Endothelial cell of umbilical vein (primary cell): Measurements from ENCODE around the gene SELENOM. TPM values are rescaled to one million over a fixed set of nuclear protein-coding genes. Genes with fewer than 3 reads are reported as not detected.

Experiments used
- BruUV-seq: library from RNA; stranded (reverse); fragments of 400-500 nt; replicated peaks from 2 replicates; lab custom pipeline; 2021; lab: Mats Ljungman, UMichigan
- CTCF ChIA-PET: fragments of 300-600, 350-600 bp; sonication (Branson Sonifier 250); formaldehyde crosslinking; loops from one replicate; lab custom pipeline; 2021; ENCODE audit warnings: antibody characterized with exemption, inconsistent platforms; lab: Charles Lee
- POLR2A ChIA-PET: fragments of 300-600, 350-600 bp; sonication (Branson Sonifier 250); formaldehyde crosslinking; loops from one replicate; lab custom pipeline; 2021; ENCODE audit warnings: antibody characterized with exemption, inconsistent platforms; lab: Charles Lee
- DNase-seq: peaks from one replicate; pipeline ENCODE4 v3.0.0-alpha.2; 2011; ENCODE audit warnings: low read depth, low spot score
- FAIRE-seq: peaks from 2 replicates; lab custom pipeline; 2011; peaks lifted over from hg19 to GRCh38; lab: Jason Lieb, UNC
- H2AFZ ChIP-seq: 2 replicates; pipeline ENCODE4 v1.6.0; 2012; ENCODE audit warnings: low read depth, low read length, control low read depth, inconsistent platforms
- H3K27ac ChIP-seq: 2 replicates; pipeline ENCODE4 v1.5.1; 2011; ENCODE audit warnings: low read depth, mild to moderate bottlenecking, control low read depth, low read length, moderate library complexity; ENCODE audit not compliant: insufficient read depth
- H3K27me3 ChIP-seq, 2 experiments: 2 replicates each; pipeline versions ENCODE4 v1.6.0 to v1.6.1; 2011; ENCODE audit warnings: low read length in 2 of 2, mixed read lengths in 1 of 2; ENCODE audit not compliant: control insufficient read depth in 2 of 2, insufficient read depth in 2 of 2
- H3K36me3 ChIP-seq, 2 experiments: 2 replicates in 1 of 2; 3 replicates in 1 of 2; pipeline ENCODE4 v1.5.1; 2011; ENCODE audit warnings: low read length in 2 of 2, mild to moderate bottlenecking in 1 of 2, moderate library complexity in 1 of 2; ENCODE audit not compliant: control insufficient read depth in 2 of 2, insufficient read depth in 2 of 2; ENCODE audit errors: extremely low read depth in 1 of 2
- H3K4me1 ChIP-seq: 3 replicates; pipeline ENCODE4 v1.5.1; 2011; ENCODE audit warnings: mild to moderate bottlenecking, low read length; ENCODE audit not compliant: control insufficient read depth, insufficient read depth; ENCODE audit errors: extremely low read depth
- H3K4me2 ChIP-seq: 2 replicates; pipeline ENCODE4 v1.6.1; 2011; ENCODE audit warnings: low read length, control low read depth, mixed read lengths; ENCODE audit not compliant: insufficient read depth
- H3K4me3 ChIP-seq, 3 experiments: fragments of 200-600 bp in 1 of 3; sonication (generic), shearing (Covaris generic) in 1 of 3; replicated peaks in 1 of 3; 2 replicates each; pipeline ENCODE4 v1.5.1; 2011 to 2016; ENCODE audit warnings: control low read depth in 3 of 3, low read length in 3 of 3, mild to moderate bottlenecking in 2 of 3, inconsistent platforms in 1 of 3, low read depth in 1 of 3, moderate library complexity in 1 of 3; ENCODE audit not compliant: insufficient read depth in 1 of 3
- H3K79me2 ChIP-seq: 2 replicates; pipeline ENCODE4 v1.6.0; 2012; ENCODE audit warnings: low read length, inconsistent platforms; ENCODE audit not compliant: control insufficient read depth, insufficient read depth
- H3K9ac ChIP-seq: replicated peaks from 2 replicates; pipeline ENCODE3; 2011; ENCODE audit warnings: low read length, control low read depth; ENCODE audit not compliant: insufficient read depth; ENCODE audit errors: extremely low read depth
- H3K9me1 ChIP-seq: replicated peaks from 3 replicates; pipeline ENCODE4 v1.6.0; 2011; ENCODE audit warnings: mild to moderate bottlenecking, low read length; ENCODE audit not compliant: control insufficient read depth, insufficient read depth; ENCODE audit errors: extremely low read depth
- H3K9me3 ChIP-seq: replicated peaks from 2 replicates; pipeline ENCODE4 v1.5.1; 2012; ENCODE audit warnings: low read length, inconsistent platforms; ENCODE audit not compliant: control insufficient read depth, insufficient read depth
- H4K20me1 ChIP-seq: replicated peaks from 2 replicates; pipeline ENCODE3; 2011; ENCODE audit warnings: mild to moderate bottlenecking, low read length; ENCODE audit not compliant: control insufficient read depth, insufficient read depth; ENCODE audit errors: extremely low read depth
- EZH2 ChIP-seq: IDR thresholded peaks from 2 replicates; pipeline ENCODE4 v1.6.1; 2012; ENCODE audit warnings: borderline replicate concordance, low read depth, mild to moderate bottlenecking, moderate library complexity, low read length, inconsistent platforms; ENCODE audit not compliant: severe bottlenecking
- FOS ChIP-seq: IDR thresholded peaks from 2 replicates; pipeline ENCODE4 v1.6.1; 2011; ENCODE audit warnings: mild to moderate bottlenecking, low read length, moderate library complexity, borderline replicate concordance; ENCODE audit not compliant: insufficient read depth
- GATA2 ChIP-seq: IDR thresholded peaks from 2 replicates; pipeline ENCODE4 v1.7.0; 2011; ENCODE audit warnings: low read depth, mild to moderate bottlenecking, moderate library complexity, mixed read lengths, low read length; ENCODE audit not compliant: insufficient read length, insufficient read depth
- JUN ChIP-seq: IDR thresholded peaks from 2 replicates; pipeline ENCODE4 v1.6.1; 2011; ENCODE audit warnings: borderline replicate concordance, low read depth; ENCODE audit not compliant: insufficient read length, insufficient read depth
- MYC ChIP-seq: IDR thresholded peaks from one replicate; pipeline ENCODE4 v1.6.1; 2011; ENCODE audit warnings: mild to moderate bottlenecking, low read depth, low read length
- POLR2A ChIP-seq: IDR thresholded peaks from 2 replicates; pipeline ENCODE4 v1.6.1; 2012; ENCODE audit warnings: low read depth, mild to moderate bottlenecking, control low read depth, low read length
- POLR2AphosphoS5 ChIP-seq: IDR thresholded peaks from 2 replicates; pipeline ENCODE4 v1.6.1; 2012; ENCODE audit warnings: low read depth, mild to moderate bottlenecking, control low read depth, low read length, moderate library complexity; ENCODE audit not compliant: insufficient read depth
- dilution Hi-C: fragments of 300-500 bp; cut with MboI; formaldehyde crosslinking; loops from one replicate; pipeline ENCODE4 v1.15.0; 2019; ENCODE audit warnings: low sequenced_read_pairs; ENCODE audit not compliant: extremely low pct_ligation_motif_present
- intact Hi-C: fragments of 100-400 bp; cut with micrococcal nuclease; formaldehyde crosslinking; loops from one replicate; pipeline ENCODE4 v1.10.0; 2022
- polyA plus RNA-seq, 4 experiments: library from polyadenylated mRNA; depleted of rRNA in 3 of 4; stranded (reverse) in 3 of 4; unstranded in 1 of 4; fragments of >200 nt; gene quantifications; 2 replicates each; pipeline versions ENCODE4 v1.2.1 to v1.2.3, GENCODE V29; 2011 to 2012; ENCODE audit warnings: missing spikeins in 1 of 4
- total RNA-seq: library from RNA; stranded (reverse); gene quantifications from 2 replicates; pipeline ENCODE4 v1.2.3, GENCODE V29; 2021
- TF ChIP-seq, protein P1 (sequence below), 2 donors: IDR thresholded peaks; 1 replicate in 1 of 2; 2 replicates in 1 of 2; pipeline ENCODE4 v1.5.1; 2011; ENCODE audit warnings: low read length in 2 of 2, mild to moderate bottlenecking in 2 of 2, moderate library complexity in 2 of 2, control low read depth in 1 of 2, inconsistent platforms in 1 of 2, low read depth in 1 of 2; ENCODE audit not compliant: insufficient read depth in 1 of 2; ENCODE audit errors: extremely low read depth in 1 of 2
- TF ChIP-seq, protein P2 (sequence below): IDR thresholded peaks from 2 replicates; pipeline ENCODE4 v1.6.1; 2011; ENCODE audit not compliant: insufficient read depth, insufficient read length

SELENOM gene
- total and polyA plus RNA-seq, 2 donors (not counting 3 experiments of a cell fraction or from before 2014, with no cell fraction given) = 29.6 to 87.1 TPM

DNA sequence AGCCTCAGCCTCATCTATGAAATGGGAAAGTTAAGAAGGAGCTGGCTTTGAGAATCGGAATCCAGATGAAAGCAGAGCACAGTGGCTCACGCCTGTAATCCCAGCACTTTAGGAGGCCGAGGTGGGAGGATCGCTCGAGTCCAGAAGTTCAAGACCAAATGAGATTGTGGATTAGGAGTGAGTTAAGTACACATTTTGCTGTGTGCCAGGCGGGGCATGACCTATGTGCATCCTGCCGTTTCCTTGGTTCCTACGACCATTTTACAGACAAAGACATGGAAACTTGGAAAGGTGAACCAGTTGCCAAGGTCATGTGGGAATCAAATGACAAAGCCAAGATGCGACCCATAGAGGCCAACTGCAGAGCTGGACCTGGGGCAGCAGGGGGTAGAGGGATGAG is 28.8 kb upstream of the SELENOM start:
- H3K9ac ChIP-seq = no peak overlapping the region
- no peak overlapping the region for H3K4me2 ChIP-seq
- no TSS peak for BruUV-seq
- H4K20me1 ChIP-seq = no peaks in the 10 kb centered on the region
- no peaks in the 10 kb centered on the region for H3K9me1 ChIP-seq
- POLR2A ChIA-PET = no interaction called here
- no peak overlapping the region for H3K27ac ChIP-seq
- FAIRE-seq = no peak
- no peak for TF ChIP-seq JUN
- TF ChIP-seq MYC = no peak
- TF ChIP-seq POLR2A = no peak
- TF ChIP-seq FOS = no peak
- TF ChIP-seq GATA2 = no peak
- TF ChIP-seq POLR2AphosphoS5 = no peak
- TF ChIP-seq, protein P1, sequence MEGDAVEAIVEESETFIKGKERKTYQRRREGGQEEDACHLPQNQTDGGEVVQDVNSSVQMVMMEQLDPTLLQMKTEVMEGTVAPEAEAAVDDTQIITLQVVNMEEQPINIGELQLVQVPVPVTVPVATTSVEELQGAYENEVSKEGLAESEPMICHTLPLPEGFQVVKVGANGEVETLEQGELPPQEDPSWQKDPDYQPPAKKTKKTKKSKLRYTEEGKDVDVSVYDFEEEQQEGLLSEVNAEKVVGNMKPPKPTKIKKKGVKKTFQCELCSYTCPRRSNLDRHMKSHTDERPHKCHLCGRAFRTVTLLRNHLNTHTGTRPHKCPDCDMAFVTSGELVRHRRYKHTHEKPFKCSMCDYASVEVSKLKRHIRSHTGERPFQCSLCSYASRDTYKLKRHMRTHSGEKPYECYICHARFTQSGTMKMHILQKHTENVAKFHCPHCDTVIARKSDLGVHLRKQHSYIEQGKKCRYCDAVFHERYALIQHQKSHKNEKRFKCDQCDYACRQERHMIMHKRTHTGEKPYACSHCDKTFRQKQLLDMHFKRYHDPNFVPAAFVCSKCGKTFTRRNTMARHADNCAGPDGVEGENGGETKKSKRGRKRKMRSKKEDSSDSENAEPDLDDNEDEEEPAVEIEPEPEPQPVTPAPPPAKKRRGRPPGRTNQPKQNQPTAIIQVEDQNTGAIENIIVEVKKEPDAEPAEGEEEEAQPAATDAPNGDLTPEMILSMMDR (IDR thresholded peaks at IDR 0.05; ENCODE audit: extremely low read depth in 1 of 2, insufficient read depth in 1 of 2, low read depth in 1 of 2, low read length in 2 of 2) = no peak
- no peak for TF ChIP-seq EZH2
- TF ChIP-seq, protein P2, sequence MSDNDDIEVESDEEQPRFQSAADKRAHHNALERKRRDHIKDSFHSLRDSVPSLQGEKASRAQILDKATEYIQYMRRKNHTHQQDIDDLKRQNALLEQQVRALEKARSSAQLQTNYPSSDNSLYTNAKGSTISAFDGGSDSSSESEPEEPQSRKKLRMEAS = no peak
- CTCF ChIA-PET = interaction anchor here (0.9 to 3.4 kb wide), 3 partner anchors 12 to 29 kb away, joined by 3 to 16 read pairs (median 11); partner anchors contain the start of gene SELENOM
- no peaks in the 10 kb centered on the region for H3K9me3 ChIP-seq
- H3K4me1 ChIP-seq = no peaks in the 10 kb centered on the region
- no peak for DNase-seq
- no peak overlapping the region for H3K4me3 ChIP-seq
- intact Hi-C loops (no loop called here), dilution Hi-C loops (no loop called here)
- no peaks in the 10 kb centered on the region for H3K36me3 ChIP-seq
- H3K79me2 ChIP-seq = no peaks in the 10 kb centered on the region
- H3K27me3 ChIP-seq = no peaks in the 10 kb centered on the region
- no peak overlapping the region for H2AFZ ChIP-seq
